GM19438 (cell line): ENCODE measurements around the gene BEND3.
"Not testable (repeated sequence)": the region's sequence is repeated elsewhere in the genome, so short reads cannot be mapped to it uniquely, and the experiment has no call there.

Experiments
- ATAC-seq: cut with Tn5 transposase; IDR thresholded peaks from one replicate; pipeline ENCODE4 v1.9.1; 2021; ENCODE audit warnings: low read depth; ENCODE audit not compliant: unreplicated experiment

The BEND3 gene

GRCh38 chr6:107084459-107084858 is 30.9 kb downstream of the BEND3 start:
- not testable (repeated sequence) for ATAC-seq

DNA sequence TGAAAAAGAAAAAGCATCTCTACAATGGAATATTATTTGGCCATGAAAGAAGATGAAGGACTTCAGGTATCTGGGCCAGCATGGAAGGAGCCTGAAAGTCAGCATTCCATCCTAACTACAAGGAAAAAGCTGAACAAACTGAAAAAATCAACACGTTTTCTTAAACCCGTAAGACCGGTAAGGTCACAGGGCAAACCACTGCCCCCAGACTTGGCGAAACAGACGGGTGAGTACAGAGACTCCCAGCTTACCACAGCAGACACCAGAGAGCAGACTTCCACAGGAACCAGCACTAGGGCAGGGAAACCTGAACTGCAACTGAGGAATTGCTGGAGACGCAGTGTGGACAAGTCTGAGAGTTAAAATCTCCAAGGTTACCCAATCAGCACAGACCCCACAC is 31.4 kb downstream of the BEND3 start:
- no peak for ATAC-seq

- ATAC-seq, result peak; percentile 80
Measured at GRCh38 chr6:107083047-107083768, 32.1 kb downstream of the BEND3 start.

DNA sequence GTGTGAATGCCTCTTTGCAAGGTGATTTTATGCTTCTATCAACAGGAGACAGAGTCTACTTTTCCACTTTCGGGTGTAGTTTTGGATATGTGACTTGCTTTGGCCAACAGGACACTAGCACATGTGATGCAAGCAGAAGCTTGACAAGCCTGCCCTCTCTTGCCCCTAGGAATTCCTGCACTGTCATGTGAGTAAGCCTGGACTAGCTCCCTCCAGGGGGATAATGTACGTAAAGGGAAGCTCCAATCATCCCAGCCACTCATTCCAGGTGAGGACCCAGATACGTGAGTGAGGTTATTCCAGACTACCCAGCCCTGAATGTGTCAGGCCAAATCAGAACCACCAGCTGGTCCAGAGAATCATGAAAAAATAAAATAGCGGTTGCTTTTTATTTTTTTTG is 33.3 kb downstream of the BEND3 start:
- ATAC-seq, result no peak

DNA sequence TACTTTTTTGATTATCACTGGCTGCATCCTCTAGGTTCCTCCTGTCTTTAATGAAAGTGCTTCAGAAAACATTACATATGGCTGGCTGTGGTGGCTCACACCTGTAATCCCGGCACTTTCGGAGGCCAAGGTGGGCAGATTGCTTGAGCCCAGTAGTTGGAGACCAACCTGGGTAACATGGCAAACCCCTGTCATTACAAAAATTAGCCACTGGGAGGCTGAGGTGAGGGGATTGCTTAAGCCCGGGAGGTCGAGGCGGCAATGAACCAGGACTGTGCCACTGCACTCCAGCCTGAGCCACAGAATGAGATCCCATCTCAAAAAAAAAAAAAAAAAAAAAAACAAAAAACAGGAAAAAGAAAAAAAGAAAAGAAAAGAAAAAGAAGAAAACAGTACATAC is 35.3 kb downstream of the BEND3 start:
- ATAC-seq, result no peak

DNA sequence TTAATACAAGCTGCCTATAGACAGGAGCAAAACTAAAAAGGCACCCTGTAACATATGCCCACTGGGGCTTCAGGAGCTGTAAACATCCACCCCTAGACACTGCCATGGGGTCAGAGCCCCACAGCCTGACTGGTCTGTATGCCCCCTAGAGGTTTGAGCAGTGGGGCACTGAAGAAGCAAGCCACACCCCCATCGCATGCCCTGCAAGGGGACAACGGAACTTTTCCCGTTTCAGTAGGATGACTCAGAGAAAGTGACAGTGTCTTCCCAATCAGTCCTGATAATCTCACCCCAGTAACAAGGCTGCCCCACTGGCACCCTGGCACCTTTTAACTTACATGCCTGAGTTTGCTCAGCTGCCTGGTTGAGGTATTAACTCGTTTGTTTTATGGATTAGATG is 35.9 kb downstream of the BEND3 start:
- no peak for ATAC-seq

DNA sequence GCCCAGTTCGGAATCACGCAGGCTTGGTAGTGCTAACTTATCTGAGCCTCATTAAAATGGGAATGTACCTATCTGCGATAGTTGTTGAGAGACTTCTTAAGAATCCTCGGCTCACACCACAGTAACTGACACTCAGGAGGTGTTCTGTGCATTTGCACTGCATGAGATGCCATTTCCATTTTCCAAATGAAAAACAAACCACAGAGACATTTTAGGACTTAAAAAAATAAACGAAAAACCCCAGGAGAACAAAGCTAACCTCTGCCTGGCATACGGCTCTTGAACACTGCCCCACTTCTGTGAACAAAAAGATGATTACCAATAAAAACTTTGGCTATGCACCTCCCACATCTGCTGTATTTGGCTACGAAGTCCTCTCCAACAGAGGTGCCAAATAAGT is 37.6 kb downstream of the BEND3 start:
- ATAC-seq, result no peak

GRCh38 chr6:107075951-107076381 is 39.3 kb downstream of the BEND3 start:
- ATAC-seq, result no peak

DNA sequence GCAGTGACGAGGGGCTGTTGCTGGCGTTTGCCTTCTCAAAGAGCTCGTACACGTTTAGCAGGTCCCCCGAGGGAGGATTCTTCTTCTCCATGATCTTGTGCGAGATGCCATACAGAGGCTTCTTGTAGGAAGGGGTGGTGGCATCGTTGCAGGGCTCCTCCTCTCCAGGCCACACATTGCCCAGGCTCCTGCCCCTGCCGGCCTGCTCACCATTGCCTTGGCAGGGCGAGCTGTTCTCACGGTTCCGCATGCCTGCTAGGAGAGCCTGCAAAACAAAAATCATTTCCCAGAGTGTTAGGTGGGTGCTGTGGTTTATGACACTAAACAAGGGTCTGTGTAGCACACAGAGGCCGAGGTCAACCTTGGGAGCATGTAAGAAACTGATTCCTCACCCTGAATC is 44.6 kb downstream of the BEND3 start:
- no peak for ATAC-seq

- ATAC-seq, result no peak
Measured at GRCh38 chr6:107069631-107070548, 45.4 kb downstream of the BEND3 start.

DNA sequence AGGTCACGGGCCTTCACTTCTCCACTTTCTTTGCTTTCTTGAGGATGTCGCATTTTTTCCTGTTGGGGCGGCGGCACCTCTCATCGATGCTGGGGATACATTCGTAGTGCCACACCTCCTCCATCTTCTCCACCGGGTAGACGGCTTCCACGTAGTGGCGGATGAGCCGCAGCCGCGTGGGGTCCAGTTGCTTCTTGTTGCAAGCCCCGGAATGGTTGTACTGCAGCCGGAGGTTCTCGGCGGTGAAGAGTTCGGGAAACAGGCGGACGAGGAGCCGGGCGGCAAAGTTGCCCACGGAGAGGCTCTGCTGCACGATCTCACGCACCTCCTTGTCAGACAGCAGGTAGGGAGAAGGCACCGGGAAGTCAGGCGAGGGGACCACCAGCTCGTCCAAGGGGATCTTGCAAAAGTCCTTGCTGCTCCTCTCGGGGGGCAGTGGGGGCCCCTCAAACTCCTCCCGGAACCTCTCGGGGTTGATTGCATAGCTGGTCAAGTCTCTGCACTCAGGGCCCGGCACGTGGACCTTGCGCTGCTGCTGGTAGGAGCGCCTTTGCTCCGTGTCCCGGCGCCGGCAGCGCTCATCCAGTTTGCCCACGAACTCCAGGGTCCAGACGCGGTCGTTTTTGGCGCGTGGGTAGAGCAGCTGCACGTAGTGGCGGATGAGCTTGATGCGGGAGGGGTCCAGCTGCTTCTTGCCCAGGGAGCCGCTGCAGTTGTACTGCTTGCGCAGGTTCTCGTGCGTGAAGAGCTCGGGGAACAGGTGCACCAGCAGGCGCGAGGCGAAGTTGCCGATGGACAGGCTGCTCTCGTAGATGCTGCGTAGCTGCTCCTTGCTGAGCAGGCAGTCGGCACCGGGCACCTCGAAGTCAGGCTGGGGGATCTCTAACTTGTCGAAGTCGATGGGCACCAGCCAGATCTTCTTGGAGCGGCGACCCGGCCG is 46.4 kb downstream of the BEND3 start:
- no peak for ATAC-seq

DNA sequence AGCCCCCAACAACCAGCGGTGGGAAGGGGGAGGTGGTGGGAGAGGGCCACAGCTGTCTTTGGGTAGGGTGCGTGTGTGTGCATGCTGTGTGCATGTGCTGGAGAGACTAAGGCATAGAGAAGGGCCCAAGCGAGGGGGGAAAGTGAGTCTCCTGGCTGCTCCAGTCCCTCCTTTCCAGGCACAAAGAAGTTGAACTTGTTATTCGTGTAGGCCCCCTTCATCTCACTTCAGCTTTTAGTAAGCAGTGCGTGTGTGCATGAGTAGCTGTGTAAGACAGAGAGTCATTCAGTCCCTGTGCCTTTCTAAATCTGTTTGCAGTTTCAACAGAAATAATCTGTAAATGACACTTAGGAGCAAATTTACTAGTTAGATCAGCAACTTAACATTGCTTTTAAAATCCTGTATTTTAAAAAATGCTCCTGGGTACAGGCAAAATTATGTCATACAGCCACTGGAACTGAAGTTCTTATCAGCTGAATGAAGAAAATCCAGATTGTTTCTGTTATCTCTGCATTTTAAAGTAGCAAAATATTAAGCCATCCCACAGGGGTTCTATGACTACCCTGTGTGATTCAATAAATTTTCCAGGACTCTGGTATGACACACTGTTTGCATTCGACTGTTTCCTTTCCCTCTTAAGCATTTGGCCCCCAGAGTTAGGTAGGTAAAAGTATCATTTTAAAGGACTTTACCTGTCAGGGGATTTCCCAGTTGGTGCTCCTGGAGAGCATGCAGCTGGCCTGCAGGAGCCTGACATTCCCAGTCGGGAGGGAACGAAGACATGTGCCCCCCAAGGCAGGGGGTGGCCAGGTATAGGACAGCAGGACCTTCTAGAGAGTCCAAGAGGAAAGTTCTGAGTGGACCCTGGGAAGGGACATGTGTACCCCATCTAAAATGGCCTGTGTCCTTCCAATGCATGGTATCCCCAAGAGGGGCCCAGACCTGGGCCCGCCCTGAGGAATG is 48.3 kb downstream of the BEND3 start:
- ATAC-seq, result no peak

DNA sequence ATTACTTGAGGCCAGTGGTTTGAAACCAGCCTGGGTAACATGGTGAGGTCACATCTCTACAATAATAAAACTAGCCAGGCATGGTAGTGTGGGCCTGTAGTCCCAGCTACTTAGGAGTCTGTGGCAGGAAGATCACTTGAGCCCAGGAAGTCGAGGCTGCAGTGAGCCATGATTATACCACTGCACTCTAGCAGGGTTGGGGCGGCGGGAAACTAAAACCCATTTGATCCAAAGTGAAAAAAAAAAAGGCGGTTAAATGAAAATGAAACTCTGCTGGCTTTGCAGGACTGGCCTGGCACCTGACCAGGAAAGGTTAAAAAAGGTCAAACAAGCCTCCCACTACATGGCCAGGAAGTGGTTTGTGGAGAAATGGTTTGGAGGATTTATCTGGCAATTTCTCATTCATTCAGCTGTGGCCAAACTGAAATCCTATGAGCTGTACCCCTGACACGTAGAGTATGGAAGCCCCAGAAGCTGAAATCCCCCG is 50.7 kb downstream of the BEND3 start:
- no peak for ATAC-seq

GRCh38 chr6:107062691-107063090 is 52.6 kb downstream of the BEND3 start:
- ATAC-seq, result no peak

- peak; percentile 73 for ATAC-seq
Measured at GRCh38 chr6:107061125-107062020, 53.9 kb downstream of the BEND3 start.

GRCh38 chr6:107060704-107061103 is 54.6 kb downstream of the BEND3 start:
- ATAC-seq, result no peak

DNA sequence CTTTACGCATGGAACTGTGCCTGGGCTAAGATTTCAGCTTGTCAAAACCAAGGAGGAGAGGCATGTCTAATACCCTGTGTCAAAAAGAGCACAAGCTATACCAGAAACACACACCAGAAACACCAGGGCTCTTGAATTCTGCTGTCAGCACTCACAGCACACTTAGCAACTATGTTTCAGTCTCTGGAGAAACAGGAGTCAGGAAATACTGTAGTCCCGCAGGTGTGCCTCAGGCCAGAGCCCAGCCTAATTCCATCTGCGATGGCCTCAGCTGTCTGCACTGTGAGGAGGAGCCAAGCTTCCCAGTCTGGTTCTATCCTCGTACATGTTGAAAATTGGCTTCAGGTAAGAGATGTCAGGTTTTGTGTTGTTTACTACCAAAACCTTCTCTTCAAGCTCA is 55.7 kb downstream of the BEND3 start:
- no peak for ATAC-seq

DNA sequence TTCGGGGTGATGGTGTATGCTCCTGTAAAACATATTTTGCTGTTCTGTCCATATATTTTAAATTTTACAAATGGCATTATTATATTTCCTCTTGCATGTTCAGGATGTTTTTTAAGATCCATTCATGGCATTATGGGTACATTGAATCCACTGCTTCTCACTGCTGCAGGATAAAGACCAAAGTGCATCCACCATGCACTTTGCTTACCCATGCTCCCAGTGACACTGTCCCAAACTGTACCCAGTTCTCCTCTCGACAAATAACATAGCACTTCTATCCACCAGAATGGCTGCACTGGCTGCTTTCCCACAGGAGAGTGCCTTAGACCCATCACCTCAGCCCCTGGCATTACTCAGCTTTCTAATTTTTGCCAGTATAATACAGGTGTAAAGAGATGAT is 57.6 kb downstream of the BEND3 start:
- ATAC-seq, result no peak
